K562 (cell line): ENCODE data around the gene GCNT3. TPM values are rescaled to one million over a fixed set of nuclear protein-coding genes. Genes with fewer than 3 reads are reported as not detected.

Experiments
- ATAC-seq: fragments of 200-7000 bp; cut with Tn5 transposase; 3 replicates; pipeline ENCODE4 v1.9.1; 2020; ENCODE audit warnings: moderate library complexity
- BruUV-seq: library from RNA; stranded (reverse); fragments of 400-500 nt; replicated peaks from 2 replicates; lab custom pipeline; 2021; lab: Mats Ljungman, UMichigan
- CTCF ChIA-PET: fragments of 300-600 bp; formaldehyde crosslinking; extraction: SDS; loops from one replicate; lab custom pipeline; 2021; ENCODE audit warnings: low intra/inter-chr PET ratio; lab: Yijun Ruan, JAX
- POLR2A ChIA-PET: fragments of 300-600, 350-650 bp; sonication (Branson Sonifier 250); formaldehyde crosslinking; extraction: SDS; loops from one replicate; lab custom pipeline; 2021; ENCODE audit warnings: antibody characterized with exemption, inconsistent platforms; lab: Yijun Ruan, JAX
- DNase-seq, 4 experiments: peaks; one replicate each; pipeline versions ENCODE4 v3.0.0 to v3.0.0-alpha.2; 2011 to 2018; ENCODE audit warnings: low spot score in 3 of 4, mixed read lengths in 3 of 4; ENCODE audit errors: extremely low read depth in 1 of 4
- FAIRE-seq: peaks from 2 replicates; lab custom pipeline; 2011; peaks lifted over from hg19 to GRCh38; lab: Jason Lieb, UNC
- H2AFZ ChIP-seq: 2 replicates; pipeline ENCODE4 v1.6.0; 2011; ENCODE audit warnings: low read depth, low read length, control low read depth, inconsistent platforms
- H3K27ac ChIP-seq: fragments of 200-600 bp; 3 replicates; pipeline ENCODE4 v1.8.0; 2011; ENCODE audit warnings: low read depth, mild to moderate bottlenecking, control low read depth, inconsistent platforms, low read length, moderate library complexity, mixed read lengths; ENCODE audit errors: extremely low read depth
- H3K27me3 ChIP-seq, 2 experiments: fragments of 300-600 bp in 1 of 2; 2 replicates in 1 of 2; 3 replicates in 1 of 2; pipeline versions ENCODE4 v1.6.0 to v1.8.0; 2011; ENCODE audit warnings: inconsistent platforms in 2 of 2, low read length in 2 of 2, mild to moderate bottlenecking in 1 of 2, mixed read lengths in 1 of 2, moderate library complexity in 1 of 2; ENCODE audit not compliant: control insufficient read depth in 2 of 2, insufficient read depth in 2 of 2
- H3K36me3 ChIP-seq: fragments of 300-600 bp; 3 replicates; pipeline ENCODE4 v1.8.0; 2011; ENCODE audit warnings: mild to moderate bottlenecking, low read length, inconsistent platforms; ENCODE audit not compliant: control insufficient read depth, insufficient read depth
- H3K4me1 ChIP-seq, 2 experiments: fragments of 200-600 bp in 1 of 2; replicated peaks in 1 of 2; 2 replicates in 1 of 2; 3 replicates in 1 of 2; pipeline versions ENCODE4 v1.5.1 to v1.8.0; 2011; ENCODE audit warnings: inconsistent platforms in 2 of 2, low read length in 2 of 2, mild to moderate bottlenecking in 1 of 2, mixed read lengths in 1 of 2, moderate library complexity in 1 of 2; ENCODE audit not compliant: control insufficient read depth in 2 of 2, insufficient read depth in 2 of 2
- H3K4me2 ChIP-seq: 2 replicates; pipeline ENCODE4 v1.6.1; 2011; ENCODE audit warnings: low read length, control low read depth, inconsistent platforms, mixed read lengths; ENCODE audit not compliant: insufficient read depth
- H3K4me3 ChIP-seq: fragments of 200-600 bp; sonication (generic), shearing (Covaris generic); 2 replicates; pipeline ENCODE4 v1.5.1; 2016; ENCODE audit warnings: control low read depth, inconsistent platforms
- H3K79me2 ChIP-seq: fragments of 200-600 bp; 3 replicates; pipeline ENCODE4 v1.8.0; 2011; ENCODE audit warnings: low read length, inconsistent platforms; ENCODE audit not compliant: control insufficient read depth, insufficient read depth
- H3K9ac ChIP-seq, 2 experiments: 2 replicates each; pipeline versions ENCODE4 v1.6.0 to v1.6.1; 2011; ENCODE audit warnings: low read depth in 2 of 2, low read length in 2 of 2, control low read depth in 1 of 2, inconsistent platforms in 1 of 2, mild to moderate bottlenecking in 1 of 2, mixed read lengths in 1 of 2; ENCODE audit not compliant: insufficient read depth in 1 of 2
- H3K9me1 ChIP-seq: one replicate; pipeline ENCODE4 v1.6.0; 2011; ENCODE audit warnings: inconsistent platforms, mild to moderate bottlenecking, low read length, moderate library complexity; ENCODE audit not compliant: control insufficient read depth, insufficient read depth
- H3K9me3 ChIP-seq: replicated peaks from 2 replicates; pipeline ENCODE4 v1.5.1; 2011; ENCODE audit warnings: low read depth, low read length, inconsistent platforms; ENCODE audit not compliant: control insufficient read depth, insufficient read depth
- H4K20me1 ChIP-seq: replicated peaks from 2 replicates; pipeline ENCODE4 v1.6.1; 2011; ENCODE audit warnings: low read length, inconsistent platforms, mixed read lengths; ENCODE audit not compliant: control insufficient read depth, insufficient read depth
- JUND ChIP-seq, 2 experiments: IDR thresholded peaks; 2 replicates in 1 of 2; 3 replicates in 1 of 2; pipeline ENCODE4 v1.6.1; 2011; ENCODE audit warnings: borderline replicate concordance in 2 of 2, low read depth in 2 of 2, low read length in 2 of 2, improper control_type of control experiment in 1 of 2, missing biosample characterization in 1 of 2, missing genetic modification characterization in 1 of 2, missing genetic modification reagents in 1 of 2
- KAT7 ChIP-seq: sonication (generic); formaldehyde crosslinking; IDR thresholded peaks from 2 replicates; pipeline ENCODE4 v1.8.0; 2022; ENCODE audit warnings: missing genetic modification reagents, mild to moderate bottlenecking, borderline replicate concordance
- KLF10 ChIP-seq: fragments of 250-450 bp; sonication (Bioruptor Pico); IDR thresholded peaks from 2 replicates; pipeline ENCODE4 v1.6.1; 2021; ENCODE audit warnings: matching md5 sums
- PCBP1 ChIP-seq: fragments of 200-400 bp; formaldehyde crosslinking; IDR thresholded peaks from 2 replicates; pipeline ENCODE4 v1.6.1; 2018; ENCODE audit warnings: mild to moderate bottlenecking, low read depth, low read length; ENCODE audit not compliant: poor library complexity, severe bottlenecking
- ZNF384 ChIP-seq: IDR thresholded peaks from 2 replicates; pipeline ENCODE4 v1.6.1; 2012; ENCODE audit warnings: low read depth, low read length, improper control_type of control experiment
- ZNF408 ChIP-seq: fragments of 250-450 bp; sonication (Bioruptor Pico); IDR thresholded peaks from 2 replicates; pipeline ENCODE4 v1.4.0; 2020; ENCODE audit warnings: low read depth, mild to moderate bottlenecking, moderate library complexity
- WGBS: fragments of 100-300 bp; shearing (Covaris generic); methylation state at CpG from one replicate; pipeline ENCODE4 v1.1.6; 2016; ENCODE audit warnings: low coverage, mixed read lengths; ENCODE audit not compliant: insufficient coverage; ENCODE audit errors: missing lambda C conversion rate; 5-methylcytosine and 5-hydroxymethylcytosine counted together
- in situ Hi-C: fragments of 300-500 bp; cut with MboI; formaldehyde crosslinking; loops from 4 replicates; pipeline ENCODE4 v1.15.0; 2018; ENCODE audit warnings: inconsistent platforms, mixed read lengths
- intact Hi-C: fragments of 100-400 bp; cut with micrococcal nuclease; formaldehyde crosslinking; loops from 2 replicates; pipeline ENCODE4 v1.14.2; 2022
- polyA plus RNA-seq, 8 experiments: library from polyadenylated mRNA; depleted of rRNA in 4 of 8; stranded (reverse) in 5 of 8; unstranded in 3 of 8; fragments of >200 nt; fragmentation: Nextera tagmentation in 2 of 8; fragmentation: Illumina TruSeq in 1 of 8; extraction: Ambion mirVana in 2 of 8; extraction: Trizol in 1 of 8; gene quantifications; 2 replicates each; pipeline versions ENCODE4 v1.2.1 to v1.2.3, GENCODE V29; 2011 to 2014; ENCODE audit warnings: inconsistent platforms in 1 of 8, missing spikeins in 1 of 8
- total RNA-seq, 7 experiments: library from RNA; depleted of rRNA in 6 of 7; stranded (reverse); fragments of >200 nt in 6 of 7; fragmentation: Illumina TruSeq in 2 of 7; extraction: Trizol in 2 of 7; gene quantifications; 2 replicates each; pipeline versions ENCODE4 v1.2.1 to v1.2.3, GENCODE V29; 2011 to 2021; ENCODE audit warnings: low replicate concordance in 1 of 7
- TF ChIP-seq, protein P1 (sequence below): fragments of 450-650 bp; formaldehyde crosslinking; conservative IDR thresholded peaks from 2 replicates; pipeline ENCODE4 v1.4.0; 2022; ENCODE audit warnings: mild to moderate bottlenecking, missing genetic modification characterization
- TF ChIP-seq, protein P2 (sequence below), 2 experiments: IDR thresholded peaks; 2 replicates each; pipeline ENCODE4 v1.6.1; 2011; ENCODE audit warnings: borderline replicate concordance in 1 of 2, control low read depth in 1 of 2, low read depth in 1 of 2, low read length in 1 of 2, mild to moderate bottlenecking in 1 of 2, mixed read lengths in 1 of 2, moderate library complexity in 1 of 2; ENCODE audit not compliant: insufficient read depth in 1 of 2, insufficient read length in 1 of 2, poor library complexity in 1 of 2, severe bottlenecking in 1 of 2; ENCODE audit errors: extremely low read depth in 1 of 2
- TF ChIP-seq, protein P3 (sequence below): sonication (generic); formaldehyde crosslinking; IDR thresholded peaks from 2 replicates; pipeline ENCODE4 v1.8.0; 2022; ENCODE audit warnings: mild to moderate bottlenecking, missing genetic modification reagents, borderline replicate concordance
- TF ChIP-seq, protein P4 (sequence below): sonication (generic); formaldehyde crosslinking; IDR thresholded peaks from 2 replicates; pipeline ENCODE4 v1.8.1; 2023; ENCODE audit warnings: mild to moderate bottlenecking, missing genetic modification reagents

Gene GCNT3
- total and polyA plus RNA-seq, 9 of the 15 experiments (the other 6 are each of a cell fraction or from before 2014, with no cell fraction given): 0.07 to 0.35 (median 0.11) TPM; not detected in 4

DNA sequence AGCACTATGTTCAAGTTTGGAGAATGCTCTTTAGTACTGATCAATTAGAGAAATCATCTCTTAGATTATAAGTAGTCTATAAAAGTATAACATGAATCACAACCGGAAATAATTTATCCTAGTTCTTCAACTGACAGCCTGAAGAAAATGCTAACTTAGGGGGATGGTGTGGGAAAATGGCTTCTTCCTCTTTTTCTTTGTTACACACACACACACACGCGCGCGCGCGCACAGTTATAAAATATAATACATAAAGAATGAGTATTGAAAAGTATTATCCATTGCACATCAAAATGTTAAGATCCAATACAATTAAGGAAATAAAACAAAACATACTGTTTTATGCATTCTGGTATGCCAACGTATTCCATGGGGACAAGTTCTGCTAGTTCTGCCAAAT, 57.0 kb downstream of the GCNT3 start:
- FAIRE-seq (no peak), ATAC-seq (no peak), DNase-seq (no peak)
- H3K27me3 ChIP-seq: no peaks in the 10 kb centered on the region
- CTCF ChIA-PET: no interaction called here
- no peak overlapping the region for H3K9ac ChIP-seq
- no peaks in the 10 kb centered on the region for H3K9me1 ChIP-seq
- H3K4me3 ChIP-seq: no peak overlapping the region
- H3K79me2 ChIP-seq: no peaks in the 10 kb centered on the region; the same call in 2 of the 3 replicates
- intact Hi-C loops (no loop called here), in situ Hi-C loops (no loop called here)
- no TSS peak for BruUV-seq
- 96% methylated on average over 8 of the region's 8 CpGs for whole genome bisulfite sequencing
- no peak overlapping the region for H3K4me2 ChIP-seq
- no peaks in the 10 kb centered on the region for H3K9me3 ChIP-seq
- POLR2A ChIA-PET: interaction anchor here (0.8 kb wide), 1 partner anchor 140 kb away, joined by 3 read pairs; no protein-coding TSS in a partner anchor
- no peak overlapping the region for H2AFZ ChIP-seq
- TF ChIP-seq, protein P1, sequence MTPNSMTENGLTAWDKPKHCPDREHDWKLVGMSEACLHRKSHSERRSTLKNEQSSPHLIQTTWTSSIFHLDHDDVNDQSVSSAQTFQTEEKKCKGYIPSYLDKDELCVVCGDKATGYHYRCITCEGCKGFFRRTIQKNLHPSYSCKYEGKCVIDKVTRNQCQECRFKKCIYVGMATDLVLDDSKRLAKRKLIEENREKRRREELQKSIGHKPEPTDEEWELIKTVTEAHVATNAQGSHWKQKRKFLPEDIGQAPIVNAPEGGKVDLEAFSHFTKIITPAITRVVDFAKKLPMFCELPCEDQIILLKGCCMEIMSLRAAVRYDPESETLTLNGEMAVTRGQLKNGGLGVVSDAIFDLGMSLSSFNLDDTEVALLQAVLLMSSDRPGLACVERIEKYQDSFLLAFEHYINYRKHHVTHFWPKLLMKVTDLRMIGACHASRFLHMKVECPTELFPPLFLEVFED (CRISPR knock-in tag): no peak
- TF ChIP-seq ZNF384 (no peak), JUND (IDR thresholded peaks at IDR 0.05; ENCODE audit: borderline replicate concordance, low read depth, low read length) (no peak), JUND (tag; IDR thresholded peaks at IDR 0.05; ENCODE audit: borderline replicate concordance, low read depth, low read length) (no peak), ZNF408 (CRISPR knock-in tag) (no peak), PCBP1 (no peak), KLF10 (no peak), KAT7 (CRISPR knock-in tag) (no peak)
- TF ChIP-seq, protein P2, sequence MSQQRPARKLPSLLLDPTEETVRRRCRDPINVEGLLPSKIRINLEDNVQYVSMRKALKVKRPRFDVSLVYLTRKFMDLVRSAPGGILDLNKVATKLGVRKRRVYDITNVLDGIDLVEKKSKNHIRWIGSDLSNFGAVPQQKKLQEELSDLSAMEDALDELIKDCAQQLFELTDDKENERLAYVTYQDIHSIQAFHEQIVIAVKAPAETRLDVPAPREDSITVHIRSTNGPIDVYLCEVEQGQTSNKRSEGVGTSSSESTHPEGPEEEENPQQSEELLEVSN (IDR thresholded peaks at IDR 0.05; ENCODE audit: borderline replicate concordance in 1 of 2, extremely low read depth in 1 of 2, insufficient read depth in 1 of 2, insufficient read length in 1 of 2, low read depth in 1 of 2, low read length in 1 of 2, poor library complexity in 1 of 2, severe bottlenecking in 1 of 2): no peak
- TF ChIP-seq, protein P3, sequence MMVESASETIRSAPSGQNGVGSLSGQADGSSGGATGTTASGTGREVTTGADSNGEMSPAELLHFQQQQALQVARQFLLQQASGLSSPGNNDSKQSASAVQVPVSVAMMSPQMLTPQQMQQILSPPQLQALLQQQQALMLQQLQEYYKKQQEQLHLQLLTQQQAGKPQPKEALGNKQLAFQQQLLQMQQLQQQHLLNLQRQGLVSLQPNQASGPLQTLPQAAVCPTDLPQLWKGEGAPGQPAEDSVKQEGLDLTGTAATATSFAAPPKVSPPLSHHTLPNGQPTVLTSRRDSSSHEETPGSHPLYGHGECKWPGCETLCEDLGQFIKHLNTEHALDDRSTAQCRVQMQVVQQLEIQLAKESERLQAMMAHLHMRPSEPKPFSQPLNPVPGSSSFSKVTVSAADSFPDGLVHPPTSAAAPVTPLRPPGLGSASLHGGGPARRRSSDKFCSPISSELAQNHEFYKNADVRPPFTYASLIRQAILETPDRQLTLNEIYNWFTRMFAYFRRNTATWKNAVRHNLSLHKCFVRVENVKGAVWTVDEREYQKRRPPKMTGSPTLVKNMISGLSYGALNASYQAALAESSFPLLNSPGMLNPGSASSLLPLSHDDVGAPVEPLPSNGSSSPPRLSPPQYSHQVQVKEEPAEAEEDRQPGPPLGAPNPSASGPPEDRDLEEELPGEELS (CRISPR knock-in tag): no peak
- TF ChIP-seq, protein P4, sequence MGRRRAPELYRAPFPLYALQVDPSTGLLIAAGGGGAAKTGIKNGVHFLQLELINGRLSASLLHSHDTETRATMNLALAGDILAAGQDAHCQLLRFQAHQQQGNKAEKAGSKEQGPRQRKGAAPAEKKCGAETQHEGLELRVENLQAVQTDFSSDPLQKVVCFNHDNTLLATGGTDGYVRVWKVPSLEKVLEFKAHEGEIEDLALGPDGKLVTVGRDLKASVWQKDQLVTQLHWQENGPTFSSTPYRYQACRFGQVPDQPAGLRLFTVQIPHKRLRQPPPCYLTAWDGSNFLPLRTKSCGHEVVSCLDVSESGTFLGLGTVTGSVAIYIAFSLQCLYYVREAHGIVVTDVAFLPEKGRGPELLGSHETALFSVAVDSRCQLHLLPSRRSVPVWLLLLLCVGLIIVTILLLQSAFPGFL (CRISPR knock-in tag): no peak
- H3K4me1 ChIP-seq: no peaks in the 10 kb centered on the region
- no peaks in the 10 kb centered on the region for H4K20me1 ChIP-seq
- no peak overlapping the region for H3K27ac ChIP-seq
- peaks cover 78% of the 10 kb centered on the region; the same call in 2 of the 3 replicates for H3K36me3 ChIP-seq
